Mesendoderm (in vitro differentiated cells): ENCODE data around the gene NELFB.

Experiments used
- DNase-seq: peaks from one replicate; pipeline ENCODE4 v3.0.0; 2013
- H2AK5ac ChIP-seq: 2 replicates; pipeline ENCODE4 v1.6.1; 2013; ENCODE audit warnings: low read length, inconsistent platforms
- H2BK120ac ChIP-seq: 2 replicates; pipeline ENCODE4 v1.6.1; 2013; ENCODE audit warnings: low read depth, mild to moderate bottlenecking, low read length, moderate library complexity, mixed read lengths
- H2BK15ac ChIP-seq: replicated peaks from 2 replicates; pipeline ENCODE4 v1.6.1; 2013; ENCODE audit warnings: low read depth, mild to moderate bottlenecking, moderate library complexity
- H2BK5ac ChIP-seq: 2 replicates; pipeline ENCODE4 v1.6.1; 2013; ENCODE audit warnings: low read length, inconsistent platforms
- H3K18ac ChIP-seq: 2 replicates; pipeline ENCODE4 v1.6.1; 2013; ENCODE audit warnings: mild to moderate bottlenecking, low read length, mixed read lengths
- H3K23ac ChIP-seq: one replicate; pipeline ENCODE4 v1.6.1; 2013; ENCODE audit warnings: low read length
- H3K27ac ChIP-seq: 2 replicates; pipeline ENCODE4 v1.5.1; 2013; ENCODE audit warnings: low read depth, mild to moderate bottlenecking, inconsistent platforms, low read length, moderate library complexity
- H3K27me3 ChIP-seq: 2 replicates; pipeline ENCODE4 v1.6.1; 2013; ENCODE audit warnings: low read length, control low read depth, mild to moderate bottlenecking, inconsistent platforms; ENCODE audit not compliant: insufficient read depth, poor library complexity
- H3K36me3 ChIP-seq: 2 replicates; pipeline ENCODE4 v1.6.1; 2013; ENCODE audit warnings: low read length, inconsistent platforms; ENCODE audit not compliant: control insufficient read depth, insufficient read depth
- H3K4ac ChIP-seq: one replicate; pipeline ENCODE4 v1.6.1; 2013; ENCODE audit warnings: low read depth, mild to moderate bottlenecking, low read length, moderate library complexity
- H3K4me1 ChIP-seq: 2 replicates; pipeline ENCODE4 v1.6.1; 2013; ENCODE audit warnings: low read depth, low read length, inconsistent platforms; ENCODE audit not compliant: control insufficient read depth
- H3K4me2 ChIP-seq: 2 replicates; pipeline ENCODE4 v1.6.1; 2013; ENCODE audit warnings: low read length
- H3K4me3 ChIP-seq: 2 replicates; pipeline ENCODE4 v1.5.1; 2013; ENCODE audit warnings: mild to moderate bottlenecking, low read length
- H3K56ac ChIP-seq: one replicate; pipeline ENCODE4 v1.6.1; 2013; ENCODE audit warnings: low read length
- H3K79me1 ChIP-seq: 2 replicates; pipeline ENCODE4 v1.6.1; 2013; ENCODE audit warnings: low read length, inconsistent platforms
- H3K79me2 ChIP-seq: 2 replicates; pipeline ENCODE4 v1.6.1; 2013; ENCODE audit warnings: mild to moderate bottlenecking, low read length; ENCODE audit not compliant: control insufficient read depth, insufficient read depth
- H3K9ac ChIP-seq: 2 replicates; pipeline ENCODE4 v1.6.1; 2013; ENCODE audit warnings: low read length, inconsistent platforms
- H4K5ac ChIP-seq: one replicate; pipeline ENCODE4 v1.6.1; 2013; ENCODE audit warnings: low read length
- H4K8ac ChIP-seq: one replicate; pipeline ENCODE4 v1.6.1; 2013; ENCODE audit warnings: low read depth, mild to moderate bottlenecking, control low read depth, low read length, moderate library complexity
- WGBS: extraction: QIAGEN DNeasy Blood & Tissue Kit; methylation state at CpG from one replicate; pipeline ENCODE4 v1.1.7; 2013; ENCODE audit warnings: low lambda C conversion rate, missing lambda C conversion rate; ENCODE audit not compliant: insufficient coverage; ENCODE audit errors: extremely low coverage; 5-methylcytosine and 5-hydroxymethylcytosine counted together

NELFB gene

DNA sequence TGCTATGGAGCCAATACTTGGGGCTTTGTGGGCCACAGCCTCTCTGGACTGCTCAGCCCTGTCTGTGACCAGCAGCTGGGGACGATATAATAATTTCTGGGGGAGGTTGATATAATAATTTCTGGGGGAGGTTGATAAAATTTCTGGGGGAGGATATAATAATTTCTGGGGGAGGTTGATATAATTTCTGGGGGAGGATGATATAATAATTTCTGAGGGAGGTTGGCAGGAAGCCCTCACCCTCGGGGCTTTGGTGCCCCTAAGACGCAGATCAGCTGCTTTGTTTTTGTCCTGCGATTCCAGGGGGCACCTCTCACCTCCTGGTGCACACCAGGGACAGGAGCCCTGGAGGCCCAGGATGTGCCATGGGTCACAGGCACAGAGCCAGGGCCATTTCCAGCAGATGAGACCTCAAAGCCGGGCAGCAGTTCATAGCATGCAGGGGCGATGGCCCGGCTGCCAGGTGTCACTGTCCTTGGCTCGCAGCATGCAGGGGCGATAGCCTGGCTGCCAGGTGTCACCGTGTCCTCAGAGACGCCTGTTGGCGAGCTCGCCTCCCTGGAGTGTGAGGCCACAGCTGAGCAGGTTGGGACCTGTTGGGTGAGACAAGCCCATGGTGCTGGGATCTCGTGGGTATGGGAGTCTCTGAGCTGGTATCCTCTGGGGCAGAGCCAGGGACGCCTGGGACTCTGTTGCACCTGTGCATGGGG lies 18.6 kb downstream of the NELFB start:
- H3K4me1 ChIP-seq: peaks cover 7% of the 10 kb centered on the region
- no peak overlapping the region for H4K5ac ChIP-seq
- peaks cover 1% of the 10 kb centered on the region for H3K36me3 ChIP-seq
- H3K27me3 ChIP-seq: no peaks in the 10 kb centered on the region
- no peak overlapping the region for H3K56ac ChIP-seq
- H2AK5ac ChIP-seq: no peak overlapping the region
- no peak overlapping the region for H3K27ac ChIP-seq
- H2BK120ac ChIP-seq: no peak overlapping the region
- WGBS: no CpG with 5 or more reads among the region's 15 CpGs
- H3K79me2 ChIP-seq: no peaks in the 10 kb centered on the region
- no peak overlapping the region for H2BK5ac ChIP-seq
- no peak overlapping the region for H2BK15ac ChIP-seq
- DNase-seq: no peak
- no peak overlapping the region for H3K4me3 ChIP-seq
- H3K18ac ChIP-seq: no peak overlapping the region
- H3K9ac ChIP-seq: no peak overlapping the region
- H3K4ac ChIP-seq: no peak overlapping the region
- no peak overlapping the region for H3K4me2 ChIP-seq
- no peak overlapping the region for H3K23ac ChIP-seq
- H3K79me1 ChIP-seq: peaks cover 4% of the 10 kb centered on the region
- H4K8ac ChIP-seq: no peak overlapping the region

DNA sequence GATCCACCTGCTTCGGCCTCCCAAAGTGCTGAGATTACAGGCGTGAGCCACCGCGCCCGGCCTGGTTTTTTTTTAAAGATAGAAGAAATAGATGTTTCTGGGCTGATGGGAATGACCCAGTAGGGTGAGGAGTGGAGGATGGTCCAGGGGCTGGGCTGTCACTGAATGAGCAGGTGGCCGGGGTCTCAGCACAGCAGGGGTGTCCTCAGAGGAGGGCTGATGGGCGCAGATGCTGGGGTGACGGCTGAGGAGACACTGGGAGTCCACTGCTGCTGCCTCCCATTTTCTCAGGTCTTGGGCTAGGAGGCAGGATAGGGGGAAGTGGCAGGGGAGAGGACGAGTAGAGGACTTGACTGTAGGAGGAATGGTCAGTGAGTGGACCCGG lies 20.1 kb downstream of the NELFB start:
- WGBS: no CpG with 5 or more reads among the region's 10 CpGs
- H3K4ac ChIP-seq: no peak overlapping the region
- no peak overlapping the region for H3K4me2 ChIP-seq
- DNase-seq: no peak
- H3K36me3 ChIP-seq: no peaks in the 10 kb centered on the region
- H3K9ac ChIP-seq: no peak overlapping the region
- no peak overlapping the region for H2BK120ac ChIP-seq
- no peak overlapping the region for H4K8ac ChIP-seq
- H3K18ac ChIP-seq: no peak overlapping the region
- no peaks in the 10 kb centered on the region for H3K79me2 ChIP-seq
- H3K27ac ChIP-seq: no peak overlapping the region
- H2AK5ac ChIP-seq: no peak overlapping the region
- H3K4me3 ChIP-seq: no peak overlapping the region
- H2BK15ac ChIP-seq: no peak overlapping the region
- no peak overlapping the region for H3K23ac ChIP-seq
- no peaks in the 10 kb centered on the region for H3K27me3 ChIP-seq
- H3K56ac ChIP-seq: no peak overlapping the region
- peaks cover 7% of the 10 kb centered on the region for H3K4me1 ChIP-seq
- H3K79me1 ChIP-seq: peaks cover 3% of the 10 kb centered on the region
- no peak overlapping the region for H4K5ac ChIP-seq
- H2BK5ac ChIP-seq: no peak overlapping the region

- H3K79me2 ChIP-seq: no peaks in the 10 kb centered on the region
- peak overlapping the region; percentile 2 for H3K18ac ChIP-seq
- H3K27me3 ChIP-seq: no peaks in the 10 kb centered on the region
- peaks cover 3% of the 10 kb centered on the region for H3K79me1 ChIP-seq
- H4K5ac ChIP-seq: no peak overlapping the region
- peak overlapping the region; percentile 88 for H3K9ac ChIP-seq
- H2AK5ac ChIP-seq: no peak overlapping the region
- H2BK120ac ChIP-seq: no peak overlapping the region
- H3K4me2 ChIP-seq: no peak overlapping the region
- peak overlapping the region; percentile 93 for H3K56ac ChIP-seq
- no peaks in the 10 kb centered on the region for H3K36me3 ChIP-seq
- peaks cover 7% of the 10 kb centered on the region for H3K4me1 ChIP-seq
- DNase-seq: no peak
- no peak overlapping the region for H3K4me3 ChIP-seq
- no peak overlapping the region for H4K8ac ChIP-seq
- peak overlapping the region; percentile 81 for H3K27ac ChIP-seq
- H3K4ac ChIP-seq: no peak overlapping the region
- no peak overlapping the region for H3K23ac ChIP-seq
- no peak overlapping the region for H2BK15ac ChIP-seq
- no CpG with 5 or more reads among the region's 24 CpGs for WGBS
- H2BK5ac ChIP-seq: no peak overlapping the region
Measured at GRCh38 chr9:137275588-137276472, 20.7 kb downstream of the NELFB start.

- peak; percentile 84 for DNase-seq
- H3K79me1 ChIP-seq: peaks cover 3% of the 10 kb centered on the region
- no CpG with 5 or more reads among the region's 30 CpGs for WGBS
- peaks cover 7% of the 10 kb centered on the region for H3K4me1 ChIP-seq
- no peaks in the 10 kb centered on the region for H3K27me3 ChIP-seq
- H3K56ac ChIP-seq: peak overlapping the region; percentile 93
- no peak overlapping the region for H2BK120ac ChIP-seq
- no peaks in the 10 kb centered on the region for H3K36me3 ChIP-seq
- H3K4me2 ChIP-seq: peak overlapping the region; percentile 5
- peak overlapping the region; percentile 65 for H3K18ac ChIP-seq
- H4K5ac ChIP-seq: no peak overlapping the region
- H3K4ac ChIP-seq: peak overlapping the region; percentile 56
- no peak overlapping the region for H2AK5ac ChIP-seq
- H2BK5ac ChIP-seq: peak overlapping the region; percentile 58
- H3K27ac ChIP-seq: peak overlapping the region; percentile 81
- H4K8ac ChIP-seq: no peak overlapping the region
- H3K79me2 ChIP-seq: no peaks in the 10 kb centered on the region
- no peak overlapping the region for H3K4me3 ChIP-seq
- H2BK15ac ChIP-seq: no peak overlapping the region
- H3K23ac ChIP-seq: peak overlapping the region; percentile 39
- peak overlapping the region; percentile 88 for H3K9ac ChIP-seq
Measured at GRCh38 chr9:137276473-137277328, 21.6 kb downstream of the NELFB start.

DNA sequence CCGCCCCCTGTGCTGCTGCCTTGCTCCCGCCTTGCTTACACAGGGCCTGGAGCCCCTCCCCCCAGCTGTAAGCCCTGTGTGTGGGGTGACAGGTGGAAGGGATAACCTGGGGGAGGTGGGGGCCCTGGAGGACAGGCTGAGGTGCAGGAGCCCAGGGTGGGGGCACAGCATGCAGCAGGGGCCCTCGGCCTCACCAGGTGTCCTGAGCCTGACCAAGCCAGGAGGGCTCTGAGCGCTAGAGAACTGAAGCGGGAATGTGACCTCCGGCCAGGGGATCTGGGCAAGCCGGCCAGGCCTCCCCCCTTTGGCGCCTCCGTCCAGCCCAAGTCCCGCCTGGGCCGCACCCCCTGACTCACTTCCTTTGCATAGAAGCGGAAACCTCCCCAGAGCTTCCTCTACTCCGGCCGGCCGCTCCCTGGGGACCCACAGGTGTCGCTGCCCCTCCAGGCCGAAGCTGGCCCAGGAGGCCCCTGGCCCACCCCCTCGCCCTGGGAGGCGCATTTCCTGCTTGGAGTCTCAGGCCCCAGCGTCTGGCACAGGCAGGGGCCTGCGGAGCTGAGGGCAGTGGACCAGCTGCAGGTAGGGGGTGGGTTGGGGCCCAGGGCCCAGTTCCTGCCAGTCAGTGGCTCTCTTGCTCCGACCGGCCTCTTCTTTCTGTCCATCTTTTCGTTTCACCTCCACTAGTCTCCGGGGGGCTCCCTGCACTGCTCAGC lies 22.4 kb downstream of the NELFB start, which contains the start of gene TOR4A:
Gene TOR4A (plus strand): TSS at position 398 of the 713 bp plus-strand sequence. CDS start 964 bp downstream, outside the sequence.
- H2BK120ac ChIP-seq: peak within 1 kb of the TSS; percentile 65
- no peaks in the 10 kb centered on the region for H3K36me3 ChIP-seq
- peak; percentile 94 for DNase-seq
- no peak within 1 kb of the TSS for H4K5ac ChIP-seq
- no CpG with 5 or more reads among the region's 25 CpGs for WGBS
- H2BK15ac ChIP-seq: peak within 1 kb of the TSS; percentile 20
- peak within 1 kb of the TSS; percentile 86 for H3K18ac ChIP-seq
- H3K27me3 ChIP-seq: no peaks in the 10 kb centered on the region
- H3K4me2 ChIP-seq: peak within 1 kb of the TSS; percentile 74
- H3K9ac ChIP-seq: peak within 1 kb of the TSS; percentile 88
- peak within 1 kb of the TSS; percentile 51 for H3K4me3 ChIP-seq
- peak within 1 kb of the TSS; percentile 66 for H3K23ac ChIP-seq
- H3K79me1 ChIP-seq: peaks cover 3% of the 10 kb centered on the region
- H3K4me1 ChIP-seq: peaks cover 7% of the 10 kb centered on the region
- no peaks in the 10 kb centered on the region for H3K79me2 ChIP-seq
- H3K4ac ChIP-seq: peak within 1 kb of the TSS; percentile 92
- H3K27ac ChIP-seq: peak within 1 kb of the TSS; percentile 81
- H3K56ac ChIP-seq: peak within 1 kb of the TSS; percentile 93
- H4K8ac ChIP-seq: peak within 1 kb of the TSS; percentile 82
- H2BK5ac ChIP-seq: peak within 1 kb of the TSS; percentile 58
- H2AK5ac ChIP-seq: no peak within 1 kb of the TSS
